ENCODE results near the gene TRAK2. TPM values are rescaled to one million over a fixed set of nuclear protein-coding genes. Genes with fewer than 3 reads are reported as not detected.
"Not testable (repeated sequence)": the region's sequence is repeated elsewhere in the genome, so short reads cannot be mapped to it uniquely, and the experiment has no call there.

The TRAK2 gene, protein sequence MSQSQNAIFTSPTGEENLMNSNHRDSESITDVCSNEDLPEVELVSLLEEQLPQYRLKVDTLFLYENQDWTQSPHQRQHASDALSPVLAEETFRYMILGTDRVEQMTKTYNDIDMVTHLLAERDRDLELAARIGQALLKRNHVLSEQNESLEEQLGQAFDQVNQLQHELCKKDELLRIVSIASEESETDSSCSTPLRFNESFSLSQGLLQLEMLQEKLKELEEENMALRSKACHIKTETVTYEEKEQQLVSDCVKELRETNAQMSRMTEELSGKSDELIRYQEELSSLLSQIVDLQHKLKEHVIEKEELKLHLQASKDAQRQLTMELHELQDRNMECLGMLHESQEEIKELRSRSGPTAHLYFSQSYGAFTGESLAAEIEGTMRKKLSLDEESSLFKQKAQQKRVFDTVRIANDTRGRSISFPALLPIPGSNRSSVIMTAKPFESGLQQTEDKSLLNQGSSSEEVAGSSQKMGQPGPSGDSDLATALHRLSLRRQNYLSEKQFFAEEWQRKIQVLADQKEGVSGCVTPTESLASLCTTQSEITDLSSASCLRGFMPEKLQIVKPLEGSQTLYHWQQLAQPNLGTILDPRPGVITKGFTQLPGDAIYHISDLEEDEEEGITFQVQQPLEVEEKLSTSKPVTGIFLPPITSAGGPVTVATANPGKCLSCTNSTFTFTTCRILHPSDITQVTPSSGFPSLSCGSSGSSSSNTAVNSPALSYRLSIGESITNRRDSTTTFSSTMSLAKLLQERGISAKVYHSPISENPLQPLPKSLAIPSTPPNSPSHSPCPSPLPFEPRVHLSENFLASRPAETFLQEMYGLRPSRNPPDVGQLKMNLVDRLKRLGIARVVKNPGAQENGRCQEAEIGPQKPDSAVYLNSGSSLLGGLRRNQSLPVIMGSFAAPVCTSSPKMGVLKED
- polyA plus RNA-seq (2012; ENCODE audit: low read depth, missing spikeins) = 3.3 TPM

DNA sequence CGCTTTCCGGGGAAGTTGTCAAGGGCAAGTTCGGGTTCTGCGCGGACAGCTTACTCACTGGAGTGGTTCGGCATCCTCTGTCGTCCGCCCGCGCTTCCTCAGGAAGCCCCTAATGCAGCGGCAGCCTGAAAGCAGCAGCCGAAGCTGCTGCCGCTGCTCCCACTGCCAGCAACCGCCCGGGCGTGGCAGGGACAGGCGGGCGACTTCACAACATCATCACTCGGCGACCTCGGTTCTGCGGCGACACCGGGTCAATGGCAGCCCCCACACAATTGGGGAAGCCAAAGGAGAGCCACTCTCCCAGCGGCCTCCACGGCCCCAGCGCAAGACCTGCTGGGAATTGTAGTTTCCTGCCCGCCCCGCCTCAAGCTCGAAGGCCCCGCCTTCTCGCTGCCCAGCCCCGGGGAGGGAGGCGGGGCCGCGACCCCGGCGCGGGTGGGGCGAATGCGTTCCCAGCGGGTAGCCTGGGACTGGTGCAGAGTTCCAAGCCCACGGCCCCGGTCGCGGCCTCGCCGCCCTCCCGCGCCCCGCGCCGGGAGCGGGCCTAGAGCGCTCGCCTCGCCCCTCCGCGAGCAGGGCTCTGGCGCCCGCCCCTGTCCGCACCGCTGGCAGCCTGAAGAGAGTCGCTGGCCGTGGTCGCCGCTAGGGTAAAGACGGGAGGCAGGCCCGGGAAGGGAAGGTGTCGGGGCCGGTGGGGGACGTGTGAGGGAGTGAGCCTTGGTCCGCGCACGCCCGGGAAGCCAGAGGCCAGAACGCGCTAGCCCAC lies at the start of gene TRAK2, which contains the start of gene STRADB:
Gene TRAK2, minus strand, starts transcription at position 167 of the 766 bp plus-strand sequence. CDS start 30,951 bp downstream, outside the sequence.
Gene STRADB, plus strand, starts transcription at position 449 of the 766 bp plus-strand sequence. CDS start 3,101 bp downstream, outside the sequence.
- FAIRE-seq (peak; percentile 99), DNase-seq (ENCODE audit: insufficient read length, low spot score) (peak; percentile 89)
- peak; percentile 86 for TF ChIP-seq POLR2AphosphoS5 (IDR thresholded peaks at IDR 0.05; ENCODE audit: low read depth, low read length)
- peak; percentile 53 for TF ChIP-seq PAX5 (IDR thresholded peaks at IDR 0.05; ENCODE audit: insufficient read depth, low read length, severe bottlenecking)
- TF ChIP-seq SPI1 (IDR thresholded peaks at IDR 0.05; ENCODE audit: low read depth, low read length) = peak; percentile 66
- TF ChIP-seq POU2F2 (IDR thresholded peaks at IDR 0.05; ENCODE audit: low read depth, low read length) = no peak
- TF ChIP-seq POLR2A (IDR thresholded peaks at IDR 0.05; ENCODE audit: low read depth, low read length) = peak; percentile 90
- 0 out of 2 replicates have a peak, but pooled peaks have one; percentile 10 for TF ChIP-seq TAF1 (IDR thresholded peaks at IDR 0.05; ENCODE audit: low read depth, low read length)

DNA sequence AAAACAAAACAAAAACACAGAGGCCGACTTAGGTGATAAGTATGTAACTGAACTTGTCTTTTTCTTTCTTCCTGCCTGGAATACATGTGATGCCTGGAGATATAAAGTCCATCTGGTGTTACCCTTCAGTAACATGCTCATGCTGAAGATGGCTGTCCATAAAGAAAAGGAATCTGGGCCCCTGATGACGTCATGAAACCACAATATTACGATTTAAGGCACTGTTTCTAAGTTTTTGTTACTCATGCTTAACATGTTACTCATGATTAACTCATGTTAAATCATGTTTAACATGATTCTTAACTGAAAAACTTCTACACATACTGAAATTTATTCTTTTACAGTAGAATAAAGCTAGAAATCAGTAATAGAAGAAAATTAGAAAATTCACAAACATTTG lies 49.3 kb upstream of the TRAK2 start:
- no peak for FAIRE-seq
- no peak for TF ChIP-seq SPI1 (IDR thresholded peaks at IDR 0.05; ENCODE audit: low read depth, low read length)
- no peak for TF ChIP-seq POLR2AphosphoS5 (IDR thresholded peaks at IDR 0.05; ENCODE audit: low read depth, low read length)
- no peak for TF ChIP-seq POLR2A (IDR thresholded peaks at IDR 0.05; ENCODE audit: low read depth, low read length)
- no peak for TF ChIP-seq PAX5 (IDR thresholded peaks at IDR 0.05; ENCODE audit: insufficient read depth, low read length, severe bottlenecking)
- no peak for TF ChIP-seq TAF1 (IDR thresholded peaks at IDR 0.05; ENCODE audit: low read depth, low read length)
- no peak for TF ChIP-seq POU2F2 (IDR thresholded peaks at IDR 0.05; ENCODE audit: low read depth, low read length)
- DNase-seq (ENCODE audit: insufficient read length, low spot score) = no peak

DNA sequence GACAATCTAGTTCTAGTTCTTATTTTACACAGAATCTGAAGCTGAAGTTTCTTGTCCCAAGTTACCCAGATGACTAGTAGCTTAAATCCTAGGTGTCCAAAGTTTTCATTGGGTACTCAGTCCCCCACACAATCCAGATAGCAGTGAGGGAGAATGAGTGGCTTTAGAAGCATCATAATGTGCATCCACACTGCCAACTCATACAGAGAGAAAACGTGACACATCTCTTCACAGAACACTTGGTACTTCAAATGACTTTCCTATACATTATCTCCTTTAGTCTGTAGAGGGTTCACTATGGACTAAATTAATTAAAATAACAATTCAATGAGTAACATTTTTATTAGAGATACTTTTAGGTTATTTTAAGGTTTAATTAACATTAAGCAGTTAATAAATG lies 45.5 kb upstream of the TRAK2 start:
- no peak for TF ChIP-seq POLR2A (IDR thresholded peaks at IDR 0.05; ENCODE audit: low read depth, low read length)
- TF ChIP-seq POLR2AphosphoS5 (IDR thresholded peaks at IDR 0.05; ENCODE audit: low read depth, low read length) = no peak
- TF ChIP-seq POU2F2 (IDR thresholded peaks at IDR 0.05; ENCODE audit: low read depth, low read length) = no peak
- no peak for TF ChIP-seq TAF1 (IDR thresholded peaks at IDR 0.05; ENCODE audit: low read depth, low read length)
- no peak for TF ChIP-seq SPI1 (IDR thresholded peaks at IDR 0.05; ENCODE audit: low read depth, low read length)
- TF ChIP-seq PAX5 (IDR thresholded peaks at IDR 0.05; ENCODE audit: insufficient read depth, low read length, severe bottlenecking) = no peak
- DNase-seq (ENCODE audit: insufficient read length, low spot score) (no peak), FAIRE-seq (no peak)

DNA sequence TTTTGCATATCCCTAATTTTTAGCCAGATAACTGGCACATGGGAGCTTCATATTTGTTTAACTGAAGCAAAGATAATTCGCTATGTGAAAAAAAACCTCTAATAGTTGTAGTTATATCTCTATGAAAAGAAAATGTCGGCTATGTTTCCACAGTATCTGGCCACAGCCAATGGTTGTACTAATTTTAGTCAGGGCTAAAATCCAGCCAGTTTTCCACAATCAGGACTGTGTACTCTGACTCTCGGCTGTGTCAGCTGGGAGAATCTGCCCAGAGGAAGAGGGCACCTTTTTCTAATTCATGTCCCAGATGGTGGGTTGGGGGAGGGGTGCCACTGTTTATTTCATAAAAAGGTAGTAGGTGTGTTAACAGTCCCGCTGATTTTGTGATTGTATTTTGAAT lies 39.0 kb upstream of the TRAK2 start:
- TF ChIP-seq POU2F2 (IDR thresholded peaks at IDR 0.05; ENCODE audit: low read depth, low read length) = no peak
- no peak for TF ChIP-seq POLR2AphosphoS5 (IDR thresholded peaks at IDR 0.05; ENCODE audit: low read depth, low read length)
- FAIRE-seq (no peak), DNase-seq (ENCODE audit: insufficient read length, low spot score) (no peak)

DNA sequence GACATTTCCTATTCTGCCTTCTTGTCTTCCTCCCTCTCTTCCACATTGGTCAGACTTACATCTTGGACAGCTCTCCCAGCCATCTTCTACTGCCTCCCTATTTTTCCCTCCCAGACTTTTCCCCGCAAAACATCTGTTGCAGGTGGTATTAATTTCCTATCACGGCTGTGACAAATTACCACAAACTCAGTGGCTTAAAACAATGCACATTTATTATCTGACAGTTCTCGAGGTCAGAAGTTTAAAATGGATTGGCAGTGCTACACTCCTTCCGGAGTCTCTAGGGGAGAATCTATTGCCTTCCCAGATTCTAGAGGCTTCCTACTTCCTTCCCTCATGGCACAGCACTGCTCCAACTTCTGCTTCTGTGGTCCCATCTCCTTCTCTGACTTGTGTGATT lies 33.5 kb upstream of the TRAK2 start:
- FAIRE-seq (no peak), DNase-seq (ENCODE audit: insufficient read length, low spot score) (no peak)
- TF ChIP-seq POLR2A (IDR thresholded peaks at IDR 0.05; ENCODE audit: low read depth, low read length) (no peak), POU2F2 (IDR thresholded peaks at IDR 0.05; ENCODE audit: low read depth, low read length) (no peak), TAF1 (IDR thresholded peaks at IDR 0.05; ENCODE audit: low read depth, low read length) (no peak), POLR2AphosphoS5 (IDR thresholded peaks at IDR 0.05; ENCODE audit: low read depth, low read length) (no peak), PAX5 (IDR thresholded peaks at IDR 0.05; ENCODE audit: insufficient read depth, low read length, severe bottlenecking) (no peak), SPI1 (IDR thresholded peaks at IDR 0.05; ENCODE audit: low read depth, low read length) (no peak)

DNA sequence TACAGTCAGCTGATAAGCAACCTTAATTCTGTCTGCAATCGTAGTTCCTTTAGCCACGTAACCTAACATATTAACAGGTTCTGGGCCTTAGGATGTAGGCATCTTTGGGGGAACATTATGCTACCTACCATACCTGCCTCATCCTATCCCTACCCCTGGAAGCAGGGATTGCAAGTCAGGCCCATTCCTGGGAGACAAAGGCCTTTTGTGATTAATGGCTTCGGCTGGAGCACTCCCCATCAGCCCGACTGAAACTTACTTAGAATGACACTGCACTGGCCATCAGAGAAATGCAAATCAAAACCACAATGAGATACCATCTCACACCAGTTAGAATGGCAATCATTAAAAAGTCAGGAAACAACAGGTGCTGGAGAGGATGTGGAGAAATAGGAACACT lies 32.5 kb upstream of the TRAK2 start:
- not testable (repeated sequence) for FAIRE-seq; DNase-seq (ENCODE audit: insufficient read length, low spot score)

DNA sequence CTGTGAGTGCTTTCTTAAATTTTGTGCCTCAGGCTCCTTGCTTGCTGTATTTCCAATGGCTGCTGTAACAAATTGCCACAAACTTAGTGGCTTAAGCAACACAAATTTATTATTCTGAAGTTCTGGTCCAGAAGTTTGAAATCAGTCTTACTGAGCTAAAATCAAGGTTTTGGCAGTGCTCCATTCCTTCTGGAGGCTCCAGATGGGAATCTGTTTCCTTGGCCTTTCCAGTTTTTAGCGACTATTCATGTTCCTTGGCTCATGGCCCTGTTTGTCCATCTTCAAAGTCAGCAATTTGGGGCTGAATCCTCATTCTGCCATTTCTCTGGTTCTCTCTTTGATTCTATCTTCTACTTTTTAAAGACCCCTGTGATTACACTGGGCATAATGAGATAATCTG lies 32.1 kb upstream of the TRAK2 start:
- no peak for FAIRE-seq

DNA sequence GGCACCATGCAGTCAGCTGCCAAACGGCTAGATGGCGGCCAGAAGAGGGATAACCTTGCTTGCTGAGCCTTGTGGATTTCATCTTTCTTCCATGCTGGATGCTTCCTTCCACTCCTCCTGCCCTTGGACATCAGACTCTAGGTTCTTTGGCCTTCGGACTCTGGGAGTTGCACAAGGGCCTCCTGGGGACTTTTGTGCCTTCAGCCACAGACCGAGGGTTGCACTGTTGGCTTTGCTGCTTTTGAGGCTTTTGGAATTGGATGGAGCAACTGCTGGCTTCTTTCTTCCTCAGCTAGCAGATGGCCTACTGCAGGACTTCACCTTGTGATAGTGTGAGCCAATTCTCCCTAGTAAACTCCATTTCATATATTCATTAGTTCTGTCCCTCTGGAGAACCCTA lies 31.3 kb upstream of the TRAK2 start:
- DNase-seq (ENCODE audit: insufficient read length, low spot score) (no peak), FAIRE-seq (no peak)
- no peak for TF ChIP-seq PAX5 (IDR thresholded peaks at IDR 0.05; ENCODE audit: insufficient read depth, low read length, severe bottlenecking)
- no peak for TF ChIP-seq POU2F2 (IDR thresholded peaks at IDR 0.05; ENCODE audit: low read depth, low read length)
- no peak for TF ChIP-seq SPI1 (IDR thresholded peaks at IDR 0.05; ENCODE audit: low read depth, low read length)
- no peak for TF ChIP-seq TAF1 (IDR thresholded peaks at IDR 0.05; ENCODE audit: low read depth, low read length)
- no peak for TF ChIP-seq POLR2AphosphoS5 (IDR thresholded peaks at IDR 0.05; ENCODE audit: low read depth, low read length)
- no peak for TF ChIP-seq POLR2A (IDR thresholded peaks at IDR 0.05; ENCODE audit: low read depth, low read length)

More for the DNA sequence above, 32.1 kb upstream of the TRAK2 start:
- no peak for TF ChIP-seq POLR2AphosphoS5 (IDR thresholded peaks at IDR 0.05; ENCODE audit: low read depth, low read length)
- no peak for TF ChIP-seq TAF1 (IDR thresholded peaks at IDR 0.05; ENCODE audit: low read depth, low read length)
- no peak for TF ChIP-seq POU2F2 (IDR thresholded peaks at IDR 0.05; ENCODE audit: low read depth, low read length)
- TF ChIP-seq SPI1 (IDR thresholded peaks at IDR 0.05; ENCODE audit: low read depth, low read length) = no peak
- no peak for TF ChIP-seq POLR2A (IDR thresholded peaks at IDR 0.05; ENCODE audit: low read depth, low read length)
- TF ChIP-seq PAX5 (IDR thresholded peaks at IDR 0.05; ENCODE audit: insufficient read depth, low read length, severe bottlenecking) = no peak
- DNase-seq (ENCODE audit: insufficient read length, low spot score) = no peak

DNA sequence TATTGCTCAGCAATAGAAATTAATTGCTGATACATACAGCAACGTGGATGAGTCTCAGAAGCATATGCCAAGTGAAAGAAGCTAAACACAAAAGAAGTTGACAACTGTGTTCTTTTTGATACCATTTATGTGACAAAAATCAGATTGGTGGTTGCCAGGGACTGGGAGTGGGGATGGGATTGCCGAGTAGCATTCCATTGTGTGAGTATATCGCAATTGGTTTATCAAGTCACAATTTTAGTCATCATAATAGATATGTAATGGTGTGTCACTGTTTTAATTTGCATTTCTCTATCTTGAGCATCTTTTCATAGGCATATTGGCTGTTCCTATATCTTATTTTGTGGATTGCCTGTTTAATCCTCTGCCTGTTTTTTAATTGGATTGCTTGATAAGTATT lies 21.2 kb upstream of the TRAK2 start:
- no peak for DNase-seq (ENCODE audit: insufficient read length, low spot score)
- no peak for FAIRE-seq
- no peak for TF ChIP-seq SPI1 (IDR thresholded peaks at IDR 0.05; ENCODE audit: low read depth, low read length)
